T-helper 1 cell treated with Interleukin-12 subunit alpha and Interleukin-12 subunit beta and Interleukin-4 antibody, amounts not matched to agents 30 ng/mL and 1 ng/mL, for 36 hours (primary cell): ENCODE measurements around the gene NHP2. TPM values are rescaled to one million over a fixed set of nuclear protein-coding genes. Genes with fewer than 3 reads are reported as not detected.

Experiments used
- intact Hi-C: fragments of 100-400 bp; cut with micrococcal nuclease; formaldehyde crosslinking; loops from one replicate; pipeline ENCODE4 v1.15.1; 2024
- total RNA-seq: library from RNA; stranded (reverse); gene quantifications from 2 replicates; pipeline ENCODE4 v1.2.3, GENCODE V29; 2022

The NHP2 gene
- total RNA-seq, 1 donor from 2014 or later: 141 TPM

- intact Hi-C loops: loop anchor here (1.0 kb wide), 1 partner anchor 15 kb away; the partner anchor contains the start of gene RMND5B
These were observed 37.4 kb downstream of the NHP2 start for GRCh38 chr5:178116143-178116885.

- intact Hi-C loops: loop anchor here (1.0 kb wide), 1 partner anchor 16 kb away; the partner anchor contains the start of gene RMND5B
These were observed 37.9 kb downstream of the NHP2 start for GRCh38 chr5:178115814-178116142.

- intact Hi-C loops: no loop called here
These were observed 38.4 kb downstream of the NHP2 start for GRCh38 chr5:178115136-178115813.

GRCh38 chr5:178114325-178115135 lies 39.2 kb downstream of the NHP2 start:
- intact Hi-C loops: loop anchor here (5.0 kb wide), 1 partner anchor 1752 kb away; the partner anchor contains the start of gene KIAA1191

- intact Hi-C loops: loop anchor here (1.0 to 5.0 kb wide), 6 partner anchors 7 to 1752 kb away; partner anchors contain the start of genes KIAA1191, PDLIM7 and RMND5B
These were observed 39.8 kb downstream of the NHP2 start for GRCh38 chr5:178113841-178114324.

GRCh38 chr5:178113141-178113787 lies 40.4 kb downstream of the NHP2 start, which contains the start of gene N4BP3:
N4BP3 (plus strand) TSS chr5:178113532; CDS start chr5:178119584, 6,052 bp downstream.
- intact Hi-C loops: loop anchor here (1.0 to 5.0 kb wide), 6 partner anchors 8 to 1751 kb away; partner anchors contain the start of genes KIAA1191, PDLIM7 and RMND5B

- intact Hi-C loops: loop anchor here (2.0 to 5.0 kb wide), 3 partner anchors 18 to 1750 kb away; partner anchors contain the start of genes KIAA1191 and RMND5B
These were observed 41.1 kb downstream of the NHP2 start for GRCh38 chr5:178112545-178112944.

GRCh38 chr5:178111925-178112324 lies 41.8 kb downstream of the NHP2 start:
- intact Hi-C loops: loop anchor here (2.0 to 5.0 kb wide), 3 partner anchors 19 to 1750 kb away; partner anchors contain the start of genes KIAA1191 and RMND5B

GRCh38 chr5:178110511-178110910 lies 43.2 kb downstream of the NHP2 start:
- intact Hi-C loops: loop anchor here (5.0 kb wide), 1 partner anchor 1748 kb away; the partner anchor contains the start of gene KIAA1191

GRCh38 chr5:178108966-178109365 lies 44.7 kb downstream of the NHP2 start:
- intact Hi-C loops: no loop called here

- intact Hi-C loops: no loop called here
These were observed 45.2 kb downstream of the NHP2 start for GRCh38 chr5:178108446-178108845.

GRCh38 chr5:178107756-178108310 lies 45.9 kb downstream of the NHP2 start:
- intact Hi-C loops: no loop called here

GRCh38 chr5:178106556-178107239 lies 47.0 kb downstream of the NHP2 start:
- intact Hi-C loops: no loop called here

GRCh38 chr5:178106086-178106485 lies 47.6 kb downstream of the NHP2 start:
- intact Hi-C loops: no loop called here

- intact Hi-C loops: no loop called here
These were observed 49.2 kb downstream of the NHP2 start for GRCh38 chr5:178104492-178104891.

GRCh38 chr5:178103612-178104011 lies 50.1 kb downstream of the NHP2 start:
- intact Hi-C loops: no loop called here
